OCI-LY1 (cell line): Measurements from ENCODE around the gene SUPT5H.

Source experiments
- H2AFZ ChIP-seq: fragments of 200-600 bp; sonication (generic), shearing (Covaris generic); 2 replicates; pipeline ENCODE4 v1.6.0; 2014; ENCODE audit warnings: antibody characterized with exemption, mild to moderate bottlenecking, low read length
- H3F3A ChIP-seq: fragments of 200-600 bp; sonication (generic), shearing (Covaris generic); 2 replicates; pipeline ENCODE4 v1.6.0; 2014; ENCODE audit warnings: mild to moderate bottlenecking, antibody characterized with exemption, low read length, moderate library complexity; ENCODE audit not compliant: insufficient read depth
- H3K27ac ChIP-seq: fragments of 200-600 bp; sonication (generic); 2 replicates; pipeline ENCODE4 v1.5.1; 2014; ENCODE audit warnings: low read length, mixed run types, mild to moderate bottlenecking, low read depth; ENCODE audit not compliant: poor library complexity, severe bottlenecking
- H3K27me3 ChIP-seq: fragments of 200-600 bp; sonication (generic); 2 replicates; pipeline ENCODE4 v1.6.0; 2014; ENCODE audit warnings: antibody characterized with exemption, mild to moderate bottlenecking, low read length, moderate library complexity; ENCODE audit not compliant: insufficient read depth
- H3K36me3 ChIP-seq: fragments of 200-600 bp; sonication (generic); 2 replicates; pipeline ENCODE4 v1.6.1; 2014; ENCODE audit warnings: mild to moderate bottlenecking, antibody characterized with exemption, low read length, moderate library complexity, mixed read lengths; ENCODE audit not compliant: insufficient read depth
- H3K4me1 ChIP-seq: fragments of 200-600 bp; sonication (generic); 2 replicates; pipeline ENCODE4 v1.5.1; 2014; ENCODE audit warnings: mild to moderate bottlenecking, low read length, moderate library complexity; ENCODE audit not compliant: insufficient read depth, severe bottlenecking
- H3K4me2 ChIP-seq: fragments of 200-600 bp; sonication (generic), shearing (Covaris generic); 2 replicates; pipeline ENCODE4 v1.6.1; 2014; ENCODE audit warnings: low read length
- H3K4me3 ChIP-seq: fragments of 200-600 bp; sonication (generic); 2 replicates; pipeline ENCODE4 v1.5.1; 2014; ENCODE audit warnings: low read length, low read depth, mild to moderate bottlenecking, mixed read lengths; ENCODE audit not compliant: poor library complexity, severe bottlenecking
- H3K79me2 ChIP-seq: fragments of 200-600 bp; shearing (Covaris generic); 2 replicates; pipeline ENCODE4 v1.6.1; 2016; ENCODE audit warnings: mixed run types, low read length, mixed read lengths; ENCODE audit not compliant: insufficient read depth
- H3K9ac ChIP-seq: fragments of 200-600 bp; sonication (generic), shearing (Covaris generic); 2 replicates; pipeline ENCODE4 v1.6.1; 2014; ENCODE audit warnings: mild to moderate bottlenecking, low read length, mixed read lengths
- H3K9me2 ChIP-seq: fragments of 200-600 bp; sonication (generic), shearing (Covaris generic); 2 replicates; pipeline ENCODE4 v1.6.1; 2014; ENCODE audit warnings: low read depth, mild to moderate bottlenecking, low read length, mixed read lengths
- H3K9me3 ChIP-seq: fragments of 200-600 bp; shearing (Covaris generic); 2 replicates; pipeline ENCODE4 v1.6.1; 2014; ENCODE audit warnings: low read length, mixed read lengths
- H4K20me1 ChIP-seq: fragments of 200-600 bp; sonication (generic), shearing (Covaris generic); 2 replicates; pipeline ENCODE4 v1.6.0; 2016; ENCODE audit warnings: mild to moderate bottlenecking, low read length; ENCODE audit not compliant: insufficient read depth
- EZH2 ChIP-seq: fragments of 200-600 bp; sonication (generic), shearing (Covaris generic); IDR thresholded peaks from 2 replicates; pipeline ENCODE4 v1.8.0; 2017; ENCODE audit warnings: borderline replicate concordance, mixed run types, mild to moderate bottlenecking, antibody characterized with exemption, low read length, moderate library complexity, mixed read lengths
- TF ChIP-seq, protein P1 (sequence below): fragments of 200-600 bp; sonication (generic), shearing (Covaris generic); IDR thresholded peaks from 2 replicates; pipeline ENCODE4 v1.5.1; 2017; ENCODE audit warnings: mild to moderate bottlenecking, antibody characterized with exemption, low read length, moderate library complexity, mixed read lengths

SUPT5H gene

DNA sequence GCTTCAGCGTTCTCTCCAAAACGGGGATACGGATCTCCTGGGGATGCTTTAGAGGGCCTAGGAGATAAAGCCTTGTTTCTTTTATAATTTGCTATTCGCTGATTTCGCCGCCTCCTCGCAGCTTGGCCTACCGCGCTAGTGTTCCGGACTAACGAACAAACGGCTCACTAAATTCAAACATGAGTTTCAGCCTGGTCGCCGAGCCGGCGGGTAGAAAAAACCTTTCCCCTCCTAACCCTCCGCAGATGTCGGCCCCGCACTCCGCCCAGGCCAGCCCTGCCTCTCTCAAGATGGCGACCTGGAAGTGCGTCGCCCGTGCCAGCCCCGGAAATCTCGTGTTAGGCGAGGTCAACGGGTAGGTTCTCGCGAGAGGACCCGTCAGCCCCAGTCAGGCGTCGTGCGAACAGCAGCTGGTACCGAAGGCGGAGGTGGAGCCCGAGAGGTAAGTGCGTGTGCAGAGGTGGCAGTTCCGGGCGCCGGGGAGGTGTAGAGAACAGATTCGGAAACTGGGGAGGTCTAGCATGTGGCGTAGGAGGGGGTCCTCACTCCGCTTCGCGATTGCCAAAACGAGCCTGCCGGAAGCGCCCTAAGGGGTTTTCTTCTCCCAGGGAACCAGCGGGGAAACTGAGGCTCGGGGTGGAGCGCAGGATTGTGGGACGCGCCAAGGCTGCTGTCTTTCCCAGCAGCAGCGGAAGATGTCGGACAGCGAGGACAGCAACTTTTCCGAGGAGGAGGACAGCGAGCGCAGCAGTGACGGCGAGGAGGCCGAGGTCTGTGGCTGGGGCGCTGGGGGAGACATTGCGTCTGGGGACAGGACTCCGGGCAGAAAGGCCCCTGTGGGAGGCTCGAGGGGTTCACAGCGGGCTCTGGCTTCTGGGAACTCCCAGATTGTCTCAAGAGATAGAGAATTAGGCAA is at the start of gene SUPT5H:
TSS of gene SUPT5H (plus strand) at position 387 of the 916 bp plus-strand sequence. CDS start at position 696, 309 bp downstream.
- Histone ChIP-seq H2AFZ (no peak within 1 kb of the TSS), H3K4me2 (peak within 1 kb of the TSS; percentile 80), H3K9ac (peak within 1 kb of the TSS; percentile 91), H3K9me2 (no peaks in the 10 kb centered on the region), H3K27me3 (no peaks in the 10 kb centered on the region), H3K27ac (peak within 1 kb of the TSS; percentile 92), H3K79me2 (peaks cover 48% of the 10 kb centered on the region), H3K4me1 (peaks cover 56% of the 10 kb centered on the region), H3F3A (no peaks in the 10 kb centered on the region), H4K20me1 (no peaks in the 10 kb centered on the region), H3K9me3 (no peaks in the 10 kb centered on the region), H3K4me3 (peak within 1 kb of the TSS; percentile 85), H3K36me3 (peaks cover 22% of the 10 kb centered on the region; the same call in 1 of the 2 replicates)
- TF ChIP-seq EZH2 = no peak
- TF ChIP-seq, protein P1, sequence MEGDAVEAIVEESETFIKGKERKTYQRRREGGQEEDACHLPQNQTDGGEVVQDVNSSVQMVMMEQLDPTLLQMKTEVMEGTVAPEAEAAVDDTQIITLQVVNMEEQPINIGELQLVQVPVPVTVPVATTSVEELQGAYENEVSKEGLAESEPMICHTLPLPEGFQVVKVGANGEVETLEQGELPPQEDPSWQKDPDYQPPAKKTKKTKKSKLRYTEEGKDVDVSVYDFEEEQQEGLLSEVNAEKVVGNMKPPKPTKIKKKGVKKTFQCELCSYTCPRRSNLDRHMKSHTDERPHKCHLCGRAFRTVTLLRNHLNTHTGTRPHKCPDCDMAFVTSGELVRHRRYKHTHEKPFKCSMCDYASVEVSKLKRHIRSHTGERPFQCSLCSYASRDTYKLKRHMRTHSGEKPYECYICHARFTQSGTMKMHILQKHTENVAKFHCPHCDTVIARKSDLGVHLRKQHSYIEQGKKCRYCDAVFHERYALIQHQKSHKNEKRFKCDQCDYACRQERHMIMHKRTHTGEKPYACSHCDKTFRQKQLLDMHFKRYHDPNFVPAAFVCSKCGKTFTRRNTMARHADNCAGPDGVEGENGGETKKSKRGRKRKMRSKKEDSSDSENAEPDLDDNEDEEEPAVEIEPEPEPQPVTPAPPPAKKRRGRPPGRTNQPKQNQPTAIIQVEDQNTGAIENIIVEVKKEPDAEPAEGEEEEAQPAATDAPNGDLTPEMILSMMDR = no peak

DNA sequence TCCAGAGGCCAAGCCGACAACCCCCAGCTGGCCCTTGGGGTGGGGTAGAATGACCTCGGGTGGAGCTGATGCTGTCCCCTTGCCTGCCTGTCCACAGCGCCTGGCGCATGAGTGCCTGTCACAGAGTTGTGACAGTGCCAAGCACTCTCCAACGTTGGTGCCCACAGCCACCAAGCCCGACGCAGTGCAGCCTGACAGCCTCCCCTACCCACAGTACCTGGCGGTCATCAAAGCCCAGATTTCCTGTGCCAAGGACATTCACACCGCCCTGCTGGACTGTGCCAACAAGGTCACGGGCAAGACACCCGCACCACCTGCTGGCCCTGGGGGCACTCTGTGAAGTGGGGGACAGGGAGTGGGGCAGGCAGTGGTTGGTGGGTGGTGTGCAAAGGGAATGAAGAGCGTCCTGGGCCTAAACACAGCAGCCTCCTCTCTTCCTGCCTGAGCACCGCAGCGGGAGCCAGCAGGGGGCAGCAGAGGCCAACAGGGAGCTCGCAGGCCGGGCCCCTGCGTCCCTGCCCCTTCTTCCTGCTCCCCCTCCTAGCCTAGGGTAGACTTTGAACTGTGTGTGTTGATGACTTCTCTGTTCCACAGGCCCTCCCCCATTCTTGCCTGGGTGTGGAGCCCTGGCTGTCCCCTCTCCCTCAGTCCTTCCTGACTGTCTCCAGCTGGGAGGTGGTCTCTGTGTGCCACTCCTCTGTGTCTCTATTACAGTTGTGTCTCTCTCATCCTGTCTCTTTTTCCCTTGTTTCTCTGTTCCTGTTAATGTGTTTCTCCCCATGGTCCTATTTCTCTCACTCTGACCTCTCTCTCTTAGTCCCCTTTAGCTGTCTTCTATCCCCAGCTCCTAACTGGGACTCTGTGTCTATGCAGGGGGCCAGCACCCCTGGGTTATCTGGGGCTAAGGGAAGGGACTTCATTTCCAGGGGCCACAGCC is 47.8 kb upstream of the SUPT5H start:
- H2AFZ ChIP-seq = no peak overlapping the region
- H3K4me1 ChIP-seq = peaks cover 38% of the 10 kb centered on the region
- peaks cover 30% of the 10 kb centered on the region; the same call in 1 of the 2 replicates for H3K36me3 ChIP-seq
- H3K79me2 ChIP-seq = no peaks in the 10 kb centered on the region
- no peaks in the 10 kb centered on the region for H3K9me2 ChIP-seq
- H3F3A ChIP-seq = 0 out of 2 replicates have a peak, but pooled peaks cover 3% of the 10 kb centered on the region
- H3K27ac ChIP-seq = peak overlapping the region; percentile 62
- H3K4me2 ChIP-seq = peak overlapping the region; percentile 35; the same call in 1 of the 2 replicates
- H3K27me3 ChIP-seq = no peaks in the 10 kb centered on the region
- peak overlapping the region; percentile 9; the same call in 1 of the 2 replicates for H3K9ac ChIP-seq
- H3K9me3 ChIP-seq = no peaks in the 10 kb centered on the region
- H4K20me1 ChIP-seq = no peaks in the 10 kb centered on the region
- H3K4me3 ChIP-seq = no peak overlapping the region
- TF ChIP-seq, protein P1 = peak; percentile 87
- TF ChIP-seq EZH2 = no peak

DNA sequence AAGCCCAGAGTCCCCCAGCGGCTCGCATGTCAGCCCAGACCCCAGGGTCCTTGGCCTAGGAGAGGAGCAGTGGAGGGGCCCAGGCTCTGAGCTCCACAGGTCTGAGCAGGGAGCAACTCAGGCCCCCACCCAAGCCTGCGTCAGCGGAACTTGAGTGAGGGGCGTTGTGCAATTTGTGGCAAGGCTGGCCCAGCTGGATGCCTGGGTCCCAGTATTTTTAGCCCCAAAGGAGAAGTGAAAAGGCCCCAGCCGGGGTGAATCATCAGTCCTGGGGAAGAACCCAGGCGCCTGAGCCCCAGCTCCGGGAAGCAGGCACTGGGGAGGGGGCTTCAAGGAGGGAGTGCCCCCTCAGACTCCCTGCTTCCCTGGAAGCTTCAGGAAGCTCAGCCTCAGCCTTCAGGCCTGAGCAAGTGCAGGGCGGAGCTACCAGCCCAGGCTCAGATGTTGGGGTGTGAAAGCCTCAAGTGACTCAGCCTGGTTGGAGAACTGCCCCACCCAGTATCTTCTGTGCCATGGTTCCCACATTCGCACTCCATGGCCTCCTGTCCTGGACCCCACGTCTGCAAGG is 47.0 kb upstream of the SUPT5H start:
- Histone ChIP-seq H3K27ac (peak overlapping the region; percentile 62), H3K4me3 (no peak overlapping the region), H3K27me3 (no peaks in the 10 kb centered on the region), H2AFZ (no peak overlapping the region), H3F3A (0 out of 2 replicates have a peak, but pooled peaks cover 3% of the 10 kb centered on the region), H3K9me3 (no peaks in the 10 kb centered on the region), H3K36me3 (peaks cover 28% of the 10 kb centered on the region; the same call in 1 of the 2 replicates), H3K9me2 (no peaks in the 10 kb centered on the region), H3K9ac (peak overlapping the region; percentile 9; the same call in 1 of the 2 replicates), H3K4me2 (peak overlapping the region; percentile 9; the same call in 1 of the 2 replicates), H4K20me1 (no peaks in the 10 kb centered on the region), H3K4me1 (peaks cover 46% of the 10 kb centered on the region), H3K79me2 (no peaks in the 10 kb centered on the region)
- TF ChIP-seq EZH2 = no peak
- TF ChIP-seq, protein P1 = no peak
